Stimulated activated CD8-positive, alpha-beta memory T cell treated with anti-CD3 and anti-CD28 coated beads, Interleukin-7, amount 100 ng/mL, for 48 hours (primary cell): ENCODE results near the gene UGT1A5.
"Not testable (repeated sequence)": the region's sequence is repeated elsewhere in the genome, so short reads cannot be mapped to it uniquely, and the experiment has no call there.

Source experiments
- DNase-seq, 2 donors: peaks; one replicate each; pipeline ENCODE4 v3.0.0-alpha.2; 2020; ENCODE audit warnings: low read depth in 1 of 2; ENCODE audit errors: extremely low read depth in 1 of 2

UGT1A5 gene

DNA sequence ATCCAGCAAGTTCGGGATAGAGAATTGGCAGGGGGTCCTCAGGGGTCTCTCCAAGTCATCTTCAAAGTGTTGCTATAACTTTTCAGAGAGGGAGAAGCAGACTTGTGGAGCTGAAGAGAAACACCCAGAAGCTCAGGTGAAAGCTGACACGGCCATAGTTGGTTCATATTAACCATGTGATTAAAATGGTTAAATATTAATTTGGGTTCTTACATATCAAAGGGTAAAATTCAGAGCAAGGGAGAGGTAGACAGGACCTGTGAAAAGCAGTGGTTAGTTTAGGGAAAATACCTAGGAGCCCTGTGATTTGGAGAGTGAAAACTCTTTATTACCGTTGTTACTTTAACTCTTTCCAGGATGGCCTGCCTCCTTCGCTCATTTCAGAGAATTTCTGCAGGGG lies 20.1 kb upstream of the UGT1A5 start, which contains the start of gene UGT1A6:
Gene UGT1A6 (plus strand): TSS at position 243 of the 400 bp plus-strand sequence. CDS start 115 bp downstream, at position 358.
- DNase-seq = no peak

DNA sequence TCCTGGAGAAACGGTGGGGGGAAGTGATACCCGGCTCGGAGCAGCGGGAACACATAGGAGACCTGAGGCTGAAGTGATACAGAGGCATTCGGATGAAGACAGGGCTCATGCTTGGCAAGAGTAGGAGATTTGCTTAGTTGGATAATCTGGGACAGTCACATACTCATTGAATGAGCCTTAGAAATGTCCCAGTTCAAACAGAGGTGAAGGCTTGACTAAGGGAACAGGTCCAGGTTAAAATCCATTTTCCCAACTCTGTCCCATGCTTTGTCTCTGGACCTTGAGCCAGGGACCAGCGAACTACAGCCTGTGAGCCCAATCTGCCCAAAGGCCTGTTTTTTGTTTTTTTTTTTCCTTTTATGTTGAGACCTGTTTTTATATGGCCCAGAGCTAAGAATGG lies 18.7 kb upstream of the UGT1A5 start:
- no peak for DNase-seq

DNA sequence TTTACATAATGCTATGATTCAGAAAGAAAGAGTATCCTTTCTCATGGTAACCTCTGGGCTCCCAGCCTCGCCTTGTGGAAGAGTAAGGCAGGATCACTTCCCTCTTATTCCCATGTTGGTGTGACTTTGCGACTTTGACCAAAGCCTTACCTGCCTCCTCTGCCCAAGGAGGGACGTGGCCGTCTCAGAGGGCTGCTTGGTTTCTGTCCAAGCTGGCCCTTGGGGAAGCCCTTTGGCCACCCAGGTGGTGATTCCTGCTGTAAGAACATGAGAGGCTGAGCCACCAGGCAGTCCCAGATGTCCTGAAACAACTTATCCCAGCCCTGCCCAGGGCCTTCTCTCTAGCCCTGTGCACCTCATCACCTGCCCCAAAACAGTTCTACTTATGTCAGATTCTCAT lies 14.0 kb upstream of the UGT1A5 start:
- DNase-seq = no peak

DNA sequence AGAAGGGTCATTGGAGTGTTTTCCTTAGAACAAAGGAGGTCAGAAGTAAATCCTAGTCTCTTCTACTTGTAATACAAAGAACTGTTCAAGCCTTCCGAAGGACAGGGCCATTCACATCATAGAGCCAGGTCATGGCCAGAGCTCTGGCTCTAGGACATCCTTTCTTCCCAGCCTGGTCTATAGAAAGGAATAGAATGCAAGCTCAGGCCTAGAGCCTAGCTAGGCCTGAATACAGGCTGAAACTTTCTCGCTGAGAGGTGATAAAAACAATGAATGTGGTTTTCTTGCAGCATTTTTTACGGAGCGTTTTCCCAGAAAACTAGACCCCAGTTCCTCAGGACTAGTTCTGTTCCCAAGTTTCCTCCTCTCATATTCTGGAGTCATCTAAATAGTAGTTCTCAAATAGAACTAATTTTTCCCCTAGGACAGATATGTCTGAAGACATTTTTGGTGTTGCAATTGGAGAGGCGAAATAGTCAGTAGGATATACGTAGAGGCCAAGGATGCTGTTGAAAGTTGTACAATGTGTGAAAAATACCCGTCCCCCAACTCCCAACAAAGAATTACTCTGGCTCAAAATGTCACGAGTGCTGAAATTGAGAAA lies 13.2 kb upstream of the UGT1A5 start:
- DNase-seq = no peak

DNA sequence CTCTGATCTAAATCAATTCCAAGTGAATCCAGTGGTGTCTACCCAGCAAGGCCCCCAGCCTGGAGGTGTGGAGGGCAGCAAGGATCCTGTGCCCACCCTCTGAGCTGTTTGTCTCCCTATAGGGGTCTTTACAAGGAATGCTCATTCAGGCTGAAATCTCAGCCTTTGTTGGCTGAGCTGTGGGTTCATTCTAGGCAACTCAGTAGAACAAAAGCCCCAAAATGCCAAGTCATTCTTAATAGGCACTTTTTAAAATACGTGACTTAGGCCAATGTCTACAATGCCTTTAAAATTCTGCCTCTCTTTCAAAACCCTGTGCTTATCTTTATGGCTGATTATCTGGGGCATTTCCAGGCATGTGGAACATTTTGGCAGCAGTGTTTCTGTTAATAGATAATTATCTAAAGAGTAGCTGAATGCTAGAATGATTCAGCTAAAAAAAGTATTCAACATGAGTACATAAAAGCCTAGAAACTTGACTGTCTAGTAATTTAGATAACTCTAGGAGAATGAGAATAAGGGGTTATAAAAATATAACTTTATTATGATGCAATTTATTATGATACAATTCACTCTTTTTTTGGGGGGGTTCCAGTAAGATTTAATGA lies 12.6 kb upstream of the UGT1A5 start:
- no peak for DNase-seq

DNA sequence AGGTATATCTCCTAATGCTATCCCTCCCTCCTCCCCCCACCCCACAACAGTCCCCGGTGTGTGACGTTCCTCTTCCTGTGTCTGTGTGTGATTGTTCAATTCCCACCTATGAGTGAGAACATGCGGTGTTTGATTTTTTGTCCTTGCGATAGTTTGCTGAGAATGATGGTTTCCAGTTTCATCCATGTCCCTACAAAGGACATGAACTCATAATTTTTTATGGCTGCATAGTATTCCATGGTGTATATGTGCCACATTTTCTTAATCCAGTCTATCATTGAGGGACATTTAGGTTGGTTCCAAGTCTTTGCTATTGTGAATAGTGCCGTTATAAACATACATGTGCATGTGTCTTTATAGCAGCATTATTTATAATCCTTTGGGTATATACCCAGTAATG lies 11.9 kb upstream of the UGT1A5 start:
- DNase-seq = not testable (repeated sequence)

DNA sequence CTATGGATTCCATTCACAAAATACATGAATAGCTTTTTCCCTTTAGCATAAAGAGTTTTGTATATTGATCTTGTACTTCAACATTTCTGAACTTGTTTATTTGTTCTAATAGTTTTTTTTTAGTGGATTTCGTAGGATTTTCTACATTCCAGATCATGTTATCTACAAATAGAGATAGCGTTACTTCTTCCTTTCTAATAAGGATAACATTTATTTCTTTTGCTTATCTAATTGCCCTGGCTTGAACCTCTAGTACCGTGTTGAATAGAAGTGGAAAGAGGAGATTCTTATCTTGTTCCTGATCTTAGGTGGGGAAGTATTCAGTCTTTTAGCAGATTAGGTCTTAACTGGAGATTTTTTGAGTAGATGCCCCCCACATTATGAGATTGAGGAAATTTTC lies 10.5 kb upstream of the UGT1A5 start:
- DNase-seq = no peak

DNA sequence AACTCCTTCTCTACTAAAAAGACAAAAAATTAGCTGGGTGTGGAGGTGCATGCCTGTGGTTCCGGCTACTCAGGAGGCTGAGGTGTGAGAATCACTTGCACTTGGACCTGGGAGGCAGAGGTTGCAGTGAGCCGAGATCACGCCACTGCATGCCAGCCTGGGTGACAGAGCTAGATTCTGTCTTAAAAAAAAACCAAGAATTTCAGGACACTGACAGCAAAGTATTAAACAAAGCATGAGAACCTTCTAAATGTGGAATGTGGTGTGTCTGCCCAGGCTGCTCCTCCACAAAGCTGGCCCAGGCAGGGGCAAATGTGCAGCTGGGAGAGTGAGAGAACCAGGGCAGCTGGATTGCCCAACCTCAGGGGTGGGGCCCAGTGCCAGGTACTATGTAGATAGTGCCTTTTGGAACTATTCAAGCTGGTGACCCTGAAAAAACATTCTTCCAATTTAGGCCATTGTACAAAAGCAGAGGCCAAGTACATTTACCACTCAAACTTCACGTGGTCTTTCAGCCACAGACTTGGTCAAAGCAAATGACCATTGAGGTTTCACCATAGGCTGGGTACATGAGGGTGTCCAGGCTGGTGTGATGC lies 6.7 kb upstream of the UGT1A5 start:
- no peak for DNase-seq

DNA sequence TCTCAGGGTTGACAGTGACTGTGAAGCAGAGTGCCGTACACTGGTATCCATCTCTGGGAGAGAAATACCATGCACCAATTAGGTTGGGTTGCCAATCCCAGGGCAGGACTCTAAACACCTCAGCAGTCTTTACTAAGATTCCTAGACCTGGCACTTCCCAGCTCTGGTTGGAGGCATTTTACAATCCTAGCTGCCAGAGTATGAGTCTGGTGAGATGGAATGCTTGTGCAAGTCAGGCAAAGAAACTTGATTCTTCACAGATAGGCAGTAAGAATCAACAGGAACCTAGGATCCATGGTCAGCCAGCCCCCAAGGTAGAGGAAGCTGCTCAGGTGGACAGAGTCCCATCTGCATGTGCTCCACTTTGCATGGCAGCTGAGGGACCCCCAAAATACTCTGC lies 6.0 kb upstream of the UGT1A5 start:
- no peak for DNase-seq

DNA sequence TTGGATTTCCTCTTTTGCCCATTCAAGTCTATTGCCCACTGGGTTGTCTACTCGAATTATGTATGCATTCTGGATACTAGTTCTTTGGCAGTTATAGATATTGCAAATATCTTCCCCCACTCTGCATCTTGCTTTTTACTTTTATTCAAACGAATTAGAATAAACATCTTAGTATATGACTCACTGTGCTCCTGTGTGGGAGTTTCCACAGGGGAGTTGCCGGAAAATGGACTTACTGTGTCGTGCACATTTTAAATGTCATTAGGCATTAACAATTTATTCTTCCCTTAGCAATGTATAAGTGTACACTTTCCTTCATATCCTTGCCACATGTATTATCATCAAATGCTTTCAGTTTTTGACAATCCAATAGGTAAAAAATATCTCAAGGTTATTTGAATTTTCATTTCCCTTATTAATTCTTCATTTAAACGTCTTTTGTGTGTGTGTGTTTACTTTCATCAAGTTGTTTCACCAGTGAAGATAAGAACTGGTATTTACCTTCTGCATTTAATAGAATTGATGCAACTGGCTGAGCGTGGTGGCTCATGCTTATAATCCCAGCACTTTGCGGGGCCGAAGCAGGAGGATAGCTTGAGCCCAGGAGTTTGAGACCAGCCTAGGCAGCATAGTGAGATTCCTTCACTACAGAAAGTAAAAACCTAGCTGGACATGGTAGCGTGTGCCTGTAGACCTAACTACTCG lies 4.6 kb upstream of the UGT1A5 start:
- DNase-seq = no peak

DNA sequence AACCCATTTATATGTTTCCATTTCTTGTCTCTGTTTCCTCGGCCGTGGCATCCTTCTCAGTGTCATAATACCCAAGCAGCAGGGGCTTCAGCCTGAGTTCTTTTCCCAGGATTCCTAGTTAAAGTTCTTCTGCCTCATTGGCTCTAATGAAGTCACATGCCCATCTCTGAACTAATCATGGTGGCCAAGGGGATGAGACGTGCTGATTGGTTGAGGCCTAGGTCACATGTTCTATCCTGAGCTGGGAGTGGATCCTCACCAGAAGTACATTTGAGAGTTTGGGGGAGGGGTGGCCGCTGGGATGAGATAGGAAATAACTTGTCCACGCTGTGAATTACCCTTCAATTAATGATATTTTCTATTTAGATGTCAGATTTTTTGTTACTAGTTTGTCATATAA lies 3.8 kb upstream of the UGT1A5 start:
- DNase-seq = no peak

DNA sequence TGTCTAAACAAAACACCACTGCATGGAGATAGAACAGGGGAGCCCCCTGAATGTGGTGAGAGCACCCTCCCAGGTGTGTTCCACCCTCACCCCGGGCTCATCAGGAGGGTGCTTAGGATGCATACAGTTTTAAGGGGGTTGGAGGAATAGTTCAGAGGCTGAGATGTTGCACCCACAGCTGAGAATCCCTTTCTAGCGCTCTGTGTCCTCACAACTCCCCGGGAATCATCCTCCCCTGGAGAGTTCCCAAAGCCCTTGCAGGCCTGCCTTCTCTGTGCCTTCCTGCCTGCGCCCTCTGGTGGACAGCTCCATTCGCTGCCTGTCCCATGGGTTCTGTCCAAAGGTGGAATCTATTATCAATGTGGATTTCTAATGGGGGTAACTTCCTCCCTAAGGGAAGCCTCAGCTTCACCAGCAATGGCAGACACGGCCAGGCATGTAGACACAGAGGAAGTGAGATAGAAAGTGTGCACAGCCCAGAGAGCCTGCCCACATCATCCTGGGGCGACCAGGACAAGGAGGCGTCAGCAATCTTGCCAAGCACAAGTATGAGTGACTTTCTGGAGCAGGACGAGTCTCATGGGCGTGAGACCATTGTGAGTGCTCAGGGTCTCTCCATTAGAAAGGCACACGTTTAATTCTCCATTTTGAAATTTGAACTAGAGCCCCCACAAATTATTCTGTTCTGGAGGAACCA lies 1.2 kb upstream of the UGT1A5 start:
- peak; percentile 15 to 47 for DNase-seq

DNA sequence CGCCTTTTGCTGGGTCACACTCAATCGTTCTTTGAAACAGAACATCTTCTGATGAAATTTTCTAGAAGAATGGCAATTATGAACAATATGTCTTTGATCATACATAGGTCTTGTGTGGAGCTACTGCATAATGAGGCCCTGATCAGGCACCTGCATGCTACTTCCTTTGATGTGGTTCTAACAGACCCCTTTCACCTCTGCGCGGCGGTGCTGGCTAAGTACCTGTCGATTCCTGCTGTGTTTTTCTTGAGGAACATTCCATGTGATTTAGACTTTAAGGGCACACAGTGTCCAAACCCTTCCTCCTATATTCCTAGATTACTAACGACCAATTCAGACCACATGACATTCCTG lies 532 bp downstream of the UGT1A5 start:
- DNase-seq = no peak

DNA sequence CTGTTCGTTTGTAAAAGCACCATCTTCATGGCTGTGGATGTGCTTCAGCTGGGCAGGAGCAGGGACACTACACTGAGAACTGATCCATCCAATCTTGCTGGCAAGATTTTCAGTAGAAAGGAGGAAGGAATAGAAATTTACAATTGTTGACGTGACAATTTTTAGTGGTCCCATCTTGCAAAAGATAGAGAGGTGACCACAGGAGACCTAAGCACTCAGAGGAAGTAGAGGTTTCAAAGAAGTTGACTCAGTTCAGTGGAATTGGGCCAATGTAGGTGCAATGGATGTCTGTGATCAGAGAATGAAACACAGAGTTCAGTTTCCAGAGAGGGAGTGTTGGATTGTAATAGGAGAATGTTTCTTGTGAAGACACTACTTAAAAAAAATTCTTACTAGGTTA lies 1.4 kb downstream of the UGT1A5 start:
- no peak for DNase-seq

DNA sequence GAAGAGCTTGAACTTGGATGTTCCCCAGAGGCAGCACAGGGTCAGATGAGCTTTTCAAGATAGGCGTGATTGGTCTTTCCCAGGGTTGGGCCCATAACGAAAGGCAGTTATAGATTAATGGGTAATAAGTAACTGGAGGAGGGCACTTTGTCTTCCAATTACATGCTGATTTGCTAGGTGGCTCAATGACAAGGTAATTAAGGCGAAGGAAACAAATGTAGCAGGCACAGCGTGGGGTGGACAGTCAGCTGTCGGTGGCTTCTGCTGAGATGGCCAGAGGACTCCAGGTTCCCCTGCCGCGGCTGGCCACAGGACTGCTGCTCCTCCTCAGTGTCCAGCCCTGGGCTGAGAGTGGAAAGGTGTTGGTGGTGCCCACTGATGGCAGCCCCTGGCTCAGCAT lies 5.8 kb downstream of the UGT1A5 start, which contains the start of gene UGT1A4:
Gene UGT1A4 (plus strand): TSS at position 185 of the 400 bp plus-strand sequence. CDS start 85 bp downstream, at position 270.
- no peak for DNase-seq

DNA sequence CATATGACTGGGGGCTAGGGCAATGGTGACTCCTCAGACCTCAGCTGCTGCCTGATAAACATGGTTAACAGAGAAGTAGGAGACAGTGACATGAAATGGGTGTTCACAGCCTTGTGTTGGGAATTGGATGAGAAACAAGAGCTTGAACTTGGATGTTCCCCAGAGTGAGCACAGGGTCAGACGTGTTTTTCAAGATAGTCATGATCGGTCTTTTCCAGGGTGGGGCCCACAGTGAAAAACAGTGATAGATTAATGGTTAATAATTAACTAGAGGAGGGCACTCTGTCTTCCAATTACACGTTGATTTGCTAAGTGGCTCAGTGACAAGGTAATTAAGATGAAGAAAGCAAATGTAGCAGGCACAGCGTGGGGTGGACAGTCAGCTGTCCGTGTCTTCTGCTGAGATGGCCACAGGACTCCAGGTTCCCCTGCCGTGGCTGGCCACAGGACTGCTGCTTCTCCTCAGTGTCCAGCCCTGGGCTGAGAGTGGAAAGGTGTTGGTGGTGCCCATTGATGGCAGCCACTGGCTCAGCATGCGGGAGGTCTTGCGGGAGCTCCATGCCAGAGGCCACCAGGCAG lies 16.1 kb downstream of the UGT1A5 start, which contains the start of gene UGT1A3:
Gene UGT1A3 (plus strand): TSS at position 320 of the 579 bp plus-strand sequence. CDS start 85 bp downstream, at position 405.
- DNase-seq = no peak

DNA sequence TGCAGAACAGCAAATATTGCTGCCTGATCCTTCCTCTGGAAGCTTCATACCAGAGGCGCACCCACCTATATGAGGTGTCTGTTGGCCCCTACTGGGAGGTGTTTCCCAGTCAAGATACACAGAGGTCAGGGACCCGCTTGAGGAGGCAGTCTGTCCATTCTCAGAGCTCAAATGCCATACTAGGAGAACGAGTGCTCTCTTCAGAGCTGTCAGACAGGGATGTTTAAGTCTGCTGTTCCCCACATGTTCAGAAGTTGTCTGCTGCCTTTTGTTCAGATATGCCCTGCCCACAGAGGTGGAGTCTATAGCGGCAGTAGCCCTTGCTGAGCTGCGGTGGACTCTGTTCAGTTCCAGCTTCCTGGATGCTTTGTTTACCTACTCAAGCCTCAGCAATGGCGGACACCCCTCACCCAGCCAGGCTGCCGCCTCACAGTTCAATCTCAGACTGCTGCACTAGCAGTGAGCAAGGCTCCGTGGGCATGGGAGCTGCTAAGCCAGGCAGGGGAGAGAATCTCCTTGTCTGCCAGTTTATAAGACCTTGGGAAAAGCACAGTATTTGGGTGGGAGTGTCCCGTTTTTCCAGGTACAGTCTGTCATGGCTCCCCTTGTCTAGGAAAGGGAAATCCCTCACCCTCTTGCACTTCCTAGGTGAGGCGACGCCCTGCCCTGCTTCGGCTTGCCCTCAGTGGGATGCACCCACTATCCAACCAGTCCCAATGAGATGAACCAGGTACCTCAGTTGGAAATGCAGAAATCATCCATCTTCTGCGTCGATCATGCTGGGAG lies 24.4 kb downstream of the UGT1A5 start:
- not testable (repeated sequence) for DNase-seq

DNA sequence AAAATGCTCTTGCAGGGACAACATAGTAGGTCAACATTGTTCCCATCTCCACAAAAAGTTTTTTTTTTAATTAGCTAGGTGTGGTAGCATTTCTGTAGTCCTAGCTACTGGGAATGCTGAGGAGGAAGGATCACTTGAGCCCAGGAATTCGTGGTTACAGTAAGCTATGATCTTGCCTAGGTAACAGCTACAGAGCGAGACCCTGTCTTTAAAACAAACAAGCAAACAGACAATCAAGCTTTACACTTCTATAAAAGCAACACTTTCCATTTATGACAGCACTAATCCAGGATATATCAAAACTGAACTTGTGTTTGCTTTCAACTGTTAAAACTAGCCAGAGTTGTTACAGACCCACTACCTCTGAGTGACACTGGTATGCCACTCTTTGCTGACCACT lies 28.2 kb downstream of the UGT1A5 start:
- DNase-seq = no peak

DNA sequence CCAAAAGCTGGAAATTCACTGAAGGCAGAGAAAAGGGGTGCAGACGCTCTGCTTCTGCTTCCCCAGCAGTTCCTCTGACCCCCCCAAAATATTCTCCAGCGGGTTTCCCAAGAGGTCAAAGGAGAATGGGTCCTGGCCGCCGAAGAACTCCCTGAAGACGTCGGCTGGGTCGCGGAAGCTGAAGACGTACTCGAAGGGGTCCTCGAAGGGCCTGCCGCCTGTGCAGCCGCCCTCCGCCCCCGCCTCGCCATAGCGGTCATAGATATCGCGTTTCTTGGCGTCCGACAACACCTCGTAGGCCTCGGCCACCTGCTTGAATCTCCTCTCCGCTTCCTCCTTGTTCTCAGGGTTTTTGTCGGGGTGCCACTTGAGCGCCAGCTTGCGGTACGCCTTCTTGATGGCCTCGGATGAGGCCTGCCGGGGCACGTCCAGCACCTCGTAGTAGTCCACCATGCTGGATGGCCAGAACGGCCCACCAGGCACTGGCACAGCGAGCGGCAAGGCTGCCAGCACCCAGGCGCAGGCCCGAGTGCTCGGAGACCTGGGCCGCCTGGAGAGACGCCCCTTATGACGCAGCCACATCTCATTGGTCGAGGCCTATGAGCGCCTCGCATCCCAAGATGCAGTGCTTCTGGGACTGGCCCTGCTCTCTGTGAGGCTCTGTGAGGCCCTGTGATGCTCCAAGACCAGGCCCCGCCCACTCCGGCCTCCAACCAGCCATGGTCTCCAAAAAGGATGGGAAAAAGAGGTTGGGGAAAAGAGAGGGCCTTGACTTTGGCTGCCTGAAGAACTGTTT lies 31.0 kb downstream of the UGT1A5 start:
- no peak for DNase-seq
